NCI-H1105 (cell line): ENCODE results near the gene A1BG.
"Not testable (repeated sequence)": the region's sequence is repeated elsewhere in the genome, so short reads cannot be mapped to it uniquely, and the experiment has no call there.

Source experiments
- DNase-seq: peaks from one replicate; lab custom pipeline; 2025; lab: John Stamatoyannopoulos, UW

The A1BG gene

GRCh38 chr19:58361900-58362271, 8.6 kb upstream of the A1BG start:
- DNase-seq: no peak

DNA sequence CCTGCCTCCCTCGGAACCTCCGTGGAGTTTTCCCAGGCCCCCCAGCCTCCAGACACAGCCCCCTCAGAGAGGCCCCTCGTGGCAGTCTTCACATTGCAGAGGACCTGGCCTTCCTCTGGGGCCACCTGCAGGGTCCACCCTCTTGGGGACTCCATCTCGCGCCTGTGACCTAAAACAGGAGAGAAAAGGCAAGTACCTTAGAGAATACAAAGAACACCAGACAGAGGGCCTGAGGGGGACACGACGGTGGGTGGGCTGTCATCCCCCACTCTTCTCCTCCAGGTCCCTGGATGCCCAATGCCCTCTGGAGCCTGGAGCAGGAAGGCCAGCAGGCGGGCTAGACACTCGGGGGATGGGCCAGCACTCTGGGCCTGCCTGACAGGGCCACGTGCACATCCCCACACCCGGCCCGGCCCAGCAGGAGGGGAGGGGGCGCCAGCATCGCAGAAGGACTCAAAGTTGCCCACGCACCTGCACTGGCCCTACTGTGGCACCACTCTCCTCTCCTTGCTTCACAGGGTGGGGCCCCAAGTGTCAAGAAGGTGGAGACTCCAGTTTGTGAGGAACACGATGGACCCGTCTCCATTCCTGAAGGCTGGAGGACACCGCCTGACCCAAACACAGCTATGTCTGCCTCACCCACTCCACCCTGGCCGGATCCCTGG, 4.3 kb upstream of the A1BG start:
- DNase-seq: no peak

- no peak for DNase-seq
Observed at GRCh38 chr19:58356766-58357480, 3.6 kb upstream of the A1BG start.

DNA sequence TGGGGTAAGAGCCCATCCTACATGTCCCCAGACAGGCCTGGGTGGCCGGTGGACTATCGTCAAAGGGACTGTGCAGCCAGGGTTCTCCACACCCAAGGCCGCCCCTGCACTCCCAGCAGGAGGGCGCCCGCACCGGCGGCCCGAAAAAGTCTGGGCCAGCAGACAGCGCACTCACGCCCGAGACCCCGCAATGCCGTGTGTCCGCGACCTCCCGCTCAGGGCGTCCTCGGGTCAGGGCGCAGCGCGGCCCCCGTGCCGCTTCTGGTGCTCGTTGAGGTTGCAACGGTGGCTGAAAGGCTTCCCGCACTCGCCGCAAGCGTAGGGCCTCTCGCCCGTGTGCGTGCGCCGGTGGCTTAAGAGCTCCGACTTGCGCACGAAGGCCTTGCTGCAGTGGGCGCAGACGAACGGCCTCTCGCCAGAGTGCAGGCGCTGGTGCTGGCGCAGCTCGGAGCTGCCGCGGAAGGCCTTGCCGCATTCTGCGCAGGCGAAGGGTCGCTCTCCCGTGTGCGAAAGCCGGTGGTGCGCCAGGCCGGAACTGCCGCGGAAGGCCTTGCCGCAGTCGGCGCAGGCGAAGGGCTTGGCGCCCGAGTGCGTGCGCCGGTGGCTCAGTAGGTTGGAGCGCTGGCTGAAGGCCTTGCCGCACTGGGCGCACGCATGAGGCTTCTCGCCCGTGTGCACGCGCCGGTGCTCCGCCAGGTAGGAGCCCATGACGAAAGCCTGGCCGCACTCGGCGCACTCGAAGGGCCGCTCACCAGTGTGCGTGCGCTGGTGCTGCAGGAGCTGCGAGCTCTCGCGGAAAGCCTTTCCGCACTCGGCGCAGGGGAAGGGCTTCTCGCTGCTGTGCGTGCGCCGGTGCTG, 2.8 kb upstream of the A1BG start:
- DNase-seq: no peak

DNA sequence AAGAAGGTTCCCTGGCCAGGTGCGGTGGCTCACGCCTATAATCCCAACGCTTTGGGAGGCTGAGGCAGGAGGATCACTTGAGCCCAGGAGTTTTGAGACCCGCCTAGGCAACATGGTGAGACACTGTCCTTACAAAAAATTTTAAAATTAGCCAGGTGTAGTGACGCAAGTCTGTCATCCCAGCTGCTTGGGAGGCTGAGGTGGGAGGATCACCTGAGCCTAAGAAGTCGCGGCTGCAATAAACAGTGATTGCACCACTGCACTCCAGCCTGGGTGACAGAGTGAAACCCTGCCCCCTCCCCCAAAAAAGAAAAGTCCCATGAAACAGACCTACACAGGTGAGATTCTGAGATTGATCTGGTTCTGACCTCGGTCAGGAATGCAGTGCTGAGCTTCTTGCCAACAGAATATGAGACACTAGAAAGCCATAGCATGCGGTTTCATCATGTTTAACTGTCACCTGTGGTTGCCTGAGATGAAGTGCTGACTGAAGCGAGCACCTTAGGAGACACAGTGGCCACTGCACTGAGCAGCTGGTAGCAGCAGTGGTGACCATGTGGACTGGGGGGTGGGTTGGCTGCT, 2.0 kb upstream of the A1BG start:
- DNase-seq: no peak

DNA sequence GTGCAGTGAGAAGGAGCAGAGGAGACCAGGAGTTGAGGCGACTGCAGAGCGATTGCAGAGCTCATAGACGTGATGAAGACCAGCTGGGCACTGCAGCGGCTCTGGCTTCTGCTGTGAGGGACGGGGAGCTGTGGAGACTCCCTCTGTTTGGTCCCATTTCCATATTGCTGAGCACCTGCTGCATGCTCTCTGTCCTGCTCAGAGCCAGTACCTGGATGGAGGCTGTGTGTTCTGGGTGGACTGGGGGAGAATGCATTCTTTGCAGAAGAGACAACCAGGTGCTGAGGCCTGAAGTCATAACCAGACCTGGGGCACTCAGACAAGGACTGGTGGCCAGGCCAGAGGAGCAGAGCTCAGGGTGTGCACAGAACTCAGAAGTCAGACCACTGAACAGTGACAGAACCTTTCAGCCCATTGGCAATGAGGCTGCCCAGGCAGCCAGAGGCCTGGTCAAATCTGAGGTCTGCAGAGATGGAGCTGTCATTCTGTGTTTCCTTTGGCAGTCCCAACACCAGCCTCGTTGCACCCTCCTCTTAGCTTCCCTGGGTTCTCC, 1.3 kb upstream of the A1BG start:
- no peak for DNase-seq

- no peak for DNase-seq
Observed at GRCh38 chr19:58353717-58354477, 605 bp upstream of the A1BG start.

DNA sequence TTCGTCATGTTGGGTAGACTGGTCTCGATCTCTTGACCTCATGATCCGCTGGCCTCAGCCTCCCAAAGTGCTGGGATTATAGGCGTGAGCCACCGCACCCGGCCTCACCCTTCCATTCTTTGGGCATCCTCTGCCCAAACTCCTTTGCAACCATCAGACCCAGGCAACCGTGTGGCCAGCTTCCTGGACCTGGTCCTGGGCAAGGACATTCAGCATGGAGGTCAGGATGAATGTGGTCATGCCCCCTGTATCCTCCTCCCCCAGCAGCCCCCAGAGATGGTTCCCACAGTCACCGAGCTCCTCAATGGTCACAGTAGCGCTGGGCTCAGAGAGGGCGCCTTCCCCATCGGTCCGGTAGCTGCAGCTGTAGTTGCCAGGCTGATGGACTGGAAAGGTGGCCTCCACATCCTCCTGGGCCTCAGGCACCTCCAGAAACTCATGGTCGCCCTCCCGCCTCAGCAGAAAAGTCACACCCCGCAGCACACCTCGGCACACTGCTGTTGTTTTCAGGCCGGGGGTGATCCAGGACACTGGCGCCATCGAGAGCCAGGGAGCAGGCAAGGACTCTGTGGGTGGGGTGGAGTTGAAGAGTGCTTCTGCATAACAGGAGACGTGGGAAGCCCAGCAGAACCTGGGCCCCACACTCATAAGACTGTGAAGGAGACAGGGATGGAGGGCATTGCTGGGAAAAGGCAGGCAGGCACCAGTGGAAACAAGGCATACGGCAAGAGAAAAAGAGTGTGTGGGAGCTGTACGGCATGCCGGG, 1.1 kb downstream of the A1BG start:
- no peak for DNase-seq

DNA sequence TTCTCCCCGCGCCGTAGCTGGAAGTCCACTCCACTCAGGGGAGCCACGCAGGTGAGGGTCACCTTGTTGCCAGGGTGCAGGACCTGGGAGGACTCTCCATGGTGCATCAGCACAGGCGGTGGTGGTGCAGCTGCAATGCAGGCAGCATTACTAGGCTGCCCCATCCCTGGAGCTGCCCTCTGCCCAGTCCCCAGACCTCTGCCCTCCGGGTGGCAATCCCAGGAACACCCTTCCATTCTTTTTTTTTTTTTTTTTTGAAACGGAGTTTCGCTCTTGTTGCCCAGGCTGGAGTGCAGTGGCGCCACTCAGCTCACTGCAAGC, 1.8 kb downstream of the A1BG start:
- no peak for DNase-seq

- no peak for DNase-seq
Observed at GRCh38 chr19:58350871-58351557, 2.3 kb downstream of the A1BG start.

DNA sequence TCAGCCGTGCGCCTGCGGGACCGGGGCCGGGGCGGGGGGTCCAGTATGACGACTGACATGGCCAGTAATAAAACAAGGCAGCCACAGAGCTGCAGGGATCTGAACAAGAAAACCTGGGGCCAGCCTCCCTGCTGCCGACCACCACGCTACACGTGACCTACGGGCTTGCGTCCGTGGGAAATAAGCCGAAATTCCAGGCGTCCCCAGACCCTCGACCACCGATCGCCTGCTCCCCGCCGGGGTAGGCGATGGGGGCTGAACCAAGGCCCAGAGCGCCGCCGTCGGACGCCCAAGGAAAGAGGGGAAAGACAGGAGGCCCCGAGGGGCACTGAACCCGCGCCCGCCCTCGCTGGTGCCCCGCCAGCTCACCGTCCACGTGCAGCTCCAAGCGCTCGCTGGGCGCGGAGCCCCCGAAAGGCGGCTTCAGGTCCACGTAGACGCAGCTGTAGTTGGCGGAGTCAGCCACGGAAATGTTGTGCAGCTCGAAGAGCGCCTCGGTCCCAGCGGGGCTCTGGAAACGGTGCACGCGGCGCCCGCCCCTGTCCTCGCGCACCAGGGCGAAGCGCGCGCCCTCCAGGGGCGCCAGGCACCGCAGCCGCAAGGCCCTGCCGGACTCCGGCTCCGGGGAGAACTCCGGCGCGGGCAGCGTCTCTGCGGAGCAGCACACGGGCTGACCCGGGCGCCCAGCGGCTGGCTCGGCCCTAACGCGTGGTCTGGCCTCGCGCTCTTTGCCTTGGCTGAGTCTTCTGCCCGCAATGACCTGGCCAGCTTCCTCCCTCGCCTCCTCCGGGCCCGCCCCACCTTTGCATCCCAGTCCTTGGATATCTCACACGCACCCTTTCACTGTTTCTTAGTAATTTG, 3.1 kb downstream of the A1BG start:
- DNase-seq: no peak

DNA sequence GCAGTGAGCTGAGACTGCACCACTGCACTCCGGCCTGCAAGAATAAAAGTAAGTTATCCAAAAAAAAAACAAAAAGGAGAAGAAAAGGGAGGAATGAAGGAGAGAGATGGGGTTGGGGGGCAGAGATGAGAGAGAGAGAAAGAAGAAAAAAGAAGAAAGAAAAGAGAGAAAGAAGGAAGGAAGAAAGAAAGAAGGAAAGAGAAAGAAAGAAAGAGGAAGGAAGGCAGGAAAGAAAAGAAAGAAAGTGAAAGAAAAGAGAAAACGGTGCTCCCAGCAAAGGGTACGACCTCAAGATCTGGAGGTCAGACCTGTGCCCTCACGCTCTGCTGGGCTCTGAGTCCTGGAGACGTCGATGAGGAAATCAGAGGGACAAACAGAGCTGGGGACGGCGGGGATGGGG, 3.7 kb downstream of the A1BG start:
- DNase-seq: no peak

- not testable (repeated sequence) for DNase-seq
Observed at GRCh38 chr19:58348080-58348479, 5.2 kb downstream of the A1BG start.

DNA sequence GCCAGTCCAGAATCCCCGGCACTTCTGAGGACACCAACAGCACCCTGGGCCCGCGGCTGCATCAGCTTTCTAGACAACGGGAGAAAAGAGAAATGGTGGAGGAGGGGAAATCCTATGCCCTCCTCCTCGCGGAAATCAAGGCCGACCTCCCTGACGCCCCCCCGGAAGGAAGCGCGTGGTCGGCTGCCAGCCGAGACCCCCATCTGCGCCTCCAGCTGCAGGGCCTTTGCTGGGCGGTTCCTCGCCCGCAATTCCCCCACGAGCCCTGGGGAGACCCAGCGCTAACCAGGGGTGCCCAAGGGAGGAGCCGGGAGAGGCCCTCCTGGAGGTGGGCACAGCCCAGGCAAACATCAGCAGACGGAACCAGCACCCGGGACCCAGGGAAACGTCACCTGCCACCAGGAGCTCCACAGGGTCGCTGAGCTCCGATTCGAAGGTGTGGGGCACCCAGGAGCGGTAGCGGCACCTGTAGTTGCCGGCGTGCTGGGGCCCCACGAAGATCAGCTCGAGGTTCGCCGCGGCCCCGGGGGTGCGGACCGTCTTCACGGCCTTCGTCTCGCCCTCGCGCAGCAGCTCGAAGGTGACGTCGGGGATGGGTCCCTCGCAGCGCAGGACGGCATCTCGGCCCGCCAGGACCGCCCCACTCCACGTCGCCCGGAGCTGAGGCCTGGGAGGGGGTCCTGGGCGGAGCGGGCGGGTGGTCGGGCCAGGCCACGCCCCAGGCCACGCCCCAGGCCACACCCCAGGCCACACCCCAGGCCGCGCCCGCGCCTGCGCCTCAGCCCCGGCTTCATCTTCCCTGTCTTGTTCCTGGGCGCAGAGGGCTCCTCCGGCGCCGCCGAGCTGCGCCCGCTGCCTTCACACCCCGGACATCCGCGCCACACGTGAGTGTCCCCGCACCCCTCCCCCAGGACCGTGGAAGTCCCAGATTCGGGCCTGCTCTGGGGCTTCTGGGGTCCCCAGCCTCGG, 6.0 kb downstream of the A1BG start:
- DNase-seq: peak; percentile 15

- DNase-seq: no peak
Observed at GRCh38 chr19:58345558-58345957, 7.7 kb downstream of the A1BG start.

DNA sequence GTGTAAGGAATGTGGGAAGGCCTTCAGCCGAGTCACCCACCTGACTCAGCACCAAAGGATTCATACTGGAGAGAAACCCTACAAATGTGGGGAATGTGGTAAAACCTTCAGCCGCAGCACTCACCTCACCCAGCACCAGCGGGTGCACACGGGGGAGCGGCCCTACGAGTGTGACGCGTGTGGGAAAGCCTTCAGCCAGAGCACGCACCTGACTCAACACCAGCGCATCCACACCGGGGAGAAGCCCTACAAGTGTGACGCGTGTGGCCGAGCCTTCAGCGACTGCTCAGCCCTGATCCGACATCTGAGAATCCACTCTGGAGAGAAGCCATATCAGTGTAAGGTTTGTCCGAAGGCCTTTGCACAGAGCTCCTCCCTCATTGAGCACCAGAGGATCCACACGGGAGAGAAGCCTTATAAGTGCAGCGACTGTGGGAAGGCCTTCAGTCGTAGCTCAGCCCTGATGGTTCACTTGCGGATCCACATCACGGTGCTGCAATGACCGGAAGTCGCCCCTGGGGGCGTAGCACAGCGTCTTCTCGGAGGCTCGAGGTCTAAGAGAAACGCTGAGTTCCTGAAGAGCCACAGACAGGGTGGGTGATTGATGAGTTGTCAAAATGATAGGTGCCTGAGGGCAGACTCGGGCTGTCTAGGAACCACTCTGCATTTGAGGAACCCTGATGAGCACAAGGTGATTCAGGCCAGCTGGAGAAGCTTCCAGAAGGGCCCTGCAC, 14.3 kb downstream of the A1BG start:
- DNase-seq: no peak

- no peak for DNase-seq
Observed at GRCh38 chr19:58338336-58338735, 15.0 kb downstream of the A1BG start.
